ENCODE results near the gene TMEM167B.
"Not testable (repeated sequence)": the region's sequence is repeated elsewhere in the genome, so short reads cannot be mapped to it uniquely, and the experiment has no call there.

The TMEM167B gene

DNA sequence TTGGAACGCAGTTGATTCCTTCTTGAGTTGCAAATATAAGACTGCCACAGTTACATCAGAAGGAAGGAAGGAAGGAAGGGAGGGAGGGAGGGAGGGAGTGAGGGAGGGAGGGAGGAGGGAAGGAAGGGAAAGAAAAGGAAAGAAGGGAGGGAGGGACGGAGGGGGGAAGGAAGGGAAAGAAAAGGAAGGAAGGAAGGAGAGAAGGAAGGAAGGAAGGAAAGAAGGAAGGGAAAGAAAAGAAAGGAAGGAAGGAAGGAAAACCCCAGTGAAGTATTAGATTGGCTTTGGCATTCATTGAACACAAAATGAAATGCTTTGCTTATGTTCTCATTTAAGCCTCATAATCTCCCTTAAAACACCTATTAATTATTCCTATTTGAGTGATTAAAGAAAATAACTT is 42.2 kb upstream of the TMEM167B start:
- TF ChIP-seq, protein P1, sequence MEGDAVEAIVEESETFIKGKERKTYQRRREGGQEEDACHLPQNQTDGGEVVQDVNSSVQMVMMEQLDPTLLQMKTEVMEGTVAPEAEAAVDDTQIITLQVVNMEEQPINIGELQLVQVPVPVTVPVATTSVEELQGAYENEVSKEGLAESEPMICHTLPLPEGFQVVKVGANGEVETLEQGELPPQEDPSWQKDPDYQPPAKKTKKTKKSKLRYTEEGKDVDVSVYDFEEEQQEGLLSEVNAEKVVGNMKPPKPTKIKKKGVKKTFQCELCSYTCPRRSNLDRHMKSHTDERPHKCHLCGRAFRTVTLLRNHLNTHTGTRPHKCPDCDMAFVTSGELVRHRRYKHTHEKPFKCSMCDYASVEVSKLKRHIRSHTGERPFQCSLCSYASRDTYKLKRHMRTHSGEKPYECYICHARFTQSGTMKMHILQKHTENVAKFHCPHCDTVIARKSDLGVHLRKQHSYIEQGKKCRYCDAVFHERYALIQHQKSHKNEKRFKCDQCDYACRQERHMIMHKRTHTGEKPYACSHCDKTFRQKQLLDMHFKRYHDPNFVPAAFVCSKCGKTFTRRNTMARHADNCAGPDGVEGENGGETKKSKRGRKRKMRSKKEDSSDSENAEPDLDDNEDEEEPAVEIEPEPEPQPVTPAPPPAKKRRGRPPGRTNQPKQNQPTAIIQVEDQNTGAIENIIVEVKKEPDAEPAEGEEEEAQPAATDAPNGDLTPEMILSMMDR (IDR thresholded peaks at IDR 0.05; ENCODE audit: low read length, missing control alignments): no peak
- H3K4me3 ChIP-seq (replicated peaks; ENCODE audit: low read depth, low read length): no peak overlapping the region
- no peak for DNase-seq (ENCODE audit: low read depth)

GRCh38 chr1:109050228-109050995 is 40.2 kb upstream of the TMEM167B start:
- TF ChIP-seq, protein P1 (IDR thresholded peaks at IDR 0.05; ENCODE audit: low read length, missing control alignments): no peak
- DNase-seq (ENCODE audit: low read depth): no peak
- no peak overlapping the region for H3K4me3 ChIP-seq (replicated peaks; ENCODE audit: low read depth, low read length)

- not testable (repeated sequence) for DNase-seq (ENCODE audit: low read depth); H3K4me3 ChIP-seq (replicated peaks; ENCODE audit: low read depth, low read length)
Measured at GRCh38 chr1:109052145-109052544, 38.4 kb upstream of the TMEM167B start.

DNA sequence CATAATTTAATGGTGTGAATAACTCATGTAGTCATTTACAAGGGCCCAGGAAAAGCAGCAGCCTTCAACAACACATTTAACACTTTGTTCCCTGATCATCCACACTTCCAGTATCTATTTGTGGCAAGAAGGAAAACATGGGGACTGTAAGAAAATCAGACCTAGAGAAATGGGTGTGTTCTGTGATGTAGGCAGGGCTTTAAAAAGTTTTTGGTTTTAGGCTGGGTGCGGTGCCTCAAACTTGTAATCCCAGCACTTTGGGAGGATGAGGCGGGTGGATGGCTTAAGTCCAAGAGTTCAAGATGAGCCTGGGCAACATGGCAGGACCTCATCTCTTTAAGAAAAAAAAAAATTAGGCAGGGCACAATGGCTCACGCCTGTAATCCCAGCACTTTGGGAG is 34.5 kb upstream of the TMEM167B start:
- TF ChIP-seq, protein P1 (IDR thresholded peaks at IDR 0.05; ENCODE audit: low read length, missing control alignments): no peak
- no peak for DNase-seq (ENCODE audit: low read depth)
- no peak overlapping the region for H3K4me3 ChIP-seq (replicated peaks; ENCODE audit: low read depth, low read length)

GRCh38 chr1:109059026-109059425 is 31.5 kb upstream of the TMEM167B start:
- no peak overlapping the region for H3K4me3 ChIP-seq (replicated peaks; ENCODE audit: low read depth, low read length)
- DNase-seq (ENCODE audit: low read depth): no peak
- TF ChIP-seq, protein P1 (IDR thresholded peaks at IDR 0.05; ENCODE audit: low read length, missing control alignments): no peak

GRCh38 chr1:109060707-109061106 is 29.9 kb upstream of the TMEM167B start:
- TF ChIP-seq, protein P1 (IDR thresholded peaks at IDR 0.05; ENCODE audit: low read length, missing control alignments): no peak
- no peak for DNase-seq (ENCODE audit: low read depth)

GRCh38 chr1:109061183-109061582 is 29.4 kb upstream of the TMEM167B start:
- TF ChIP-seq, protein P1 (IDR thresholded peaks at IDR 0.05; ENCODE audit: low read length, missing control alignments): no peak
- H3K4me3 ChIP-seq (replicated peaks; ENCODE audit: low read depth, low read length): no peak overlapping the region
- no peak for DNase-seq (ENCODE audit: low read depth)

More at GRCh38 chr1:109060707-109061106, 29.9 kb upstream of the TMEM167B start:
- H3K4me3 ChIP-seq (replicated peaks; ENCODE audit: low read depth, low read length): no peak overlapping the region

All from fibroblast of pulmonary artery (primary cell).